HG03039 (cell line): ENCODE data around the gene ZNF212.
"Not testable (repeated sequence)": the region's sequence is repeated elsewhere in the genome, so short reads cannot be mapped to it uniquely, and the experiment has no call there.

Source experiments
- ATAC-seq: cut with Tn5 transposase; IDR thresholded peaks from one replicate; pipeline ENCODE4 v1.9.1; 2021; ENCODE audit warnings: mild to moderate bottlenecking, moderate library complexity; ENCODE audit not compliant: unreplicated experiment

The ZNF212 gene

GRCh38 chr7:149251518-149251917 lies 12.1 kb downstream of the ZNF212 start:
- not testable (repeated sequence) for ATAC-seq

DNA sequence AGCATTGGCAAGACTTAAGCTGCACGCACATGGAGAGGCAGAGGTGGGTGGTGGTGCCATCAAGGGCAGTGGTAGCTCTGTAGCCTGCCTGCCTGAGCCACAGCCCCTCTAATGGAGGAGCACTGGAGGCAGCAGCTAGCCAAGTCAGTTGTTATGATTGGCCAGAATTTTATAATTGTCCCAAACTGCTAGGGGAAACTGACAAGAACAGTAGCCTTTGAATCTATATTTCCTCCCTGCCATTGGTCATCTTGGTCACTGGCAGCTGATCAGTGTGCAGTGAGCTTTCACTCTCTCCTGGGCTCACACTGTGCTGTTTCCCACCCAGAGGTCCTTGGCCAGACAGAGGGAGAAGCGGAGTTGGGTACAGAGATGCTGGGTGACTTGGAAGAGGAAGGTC lies 12.9 kb downstream of the ZNF212 start:
- no peak for ATAC-seq

DNA sequence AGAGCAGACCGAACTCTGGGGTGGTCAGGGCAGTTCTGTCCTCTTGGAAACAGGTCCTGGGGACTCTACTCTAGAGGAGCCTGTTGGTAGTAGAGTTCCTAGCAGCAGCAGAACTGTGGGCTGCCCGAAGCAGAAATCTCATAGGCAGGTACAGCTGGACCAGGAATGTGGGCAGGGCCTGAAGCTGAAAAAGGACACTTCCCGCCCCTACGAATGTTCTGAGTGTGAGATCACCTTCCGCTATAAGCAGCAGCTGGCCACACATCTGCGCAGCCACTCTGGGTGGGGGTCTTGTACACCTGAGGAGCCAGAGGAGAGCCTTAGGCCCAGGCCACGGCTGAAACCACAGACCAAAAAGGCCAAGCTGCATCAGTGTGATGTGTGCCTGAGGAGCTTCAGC lies 14.2 kb downstream of the ZNF212 start:
- no peak for ATAC-seq

- no peak for ATAC-seq
Observed at GRCh38 chr7:149254181-149254858, 14.9 kb downstream of the ZNF212 start.

- ATAC-seq, result no peak
Observed at GRCh38 chr7:149255174-149255573, 15.7 kb downstream of the ZNF212 start.

DNA sequence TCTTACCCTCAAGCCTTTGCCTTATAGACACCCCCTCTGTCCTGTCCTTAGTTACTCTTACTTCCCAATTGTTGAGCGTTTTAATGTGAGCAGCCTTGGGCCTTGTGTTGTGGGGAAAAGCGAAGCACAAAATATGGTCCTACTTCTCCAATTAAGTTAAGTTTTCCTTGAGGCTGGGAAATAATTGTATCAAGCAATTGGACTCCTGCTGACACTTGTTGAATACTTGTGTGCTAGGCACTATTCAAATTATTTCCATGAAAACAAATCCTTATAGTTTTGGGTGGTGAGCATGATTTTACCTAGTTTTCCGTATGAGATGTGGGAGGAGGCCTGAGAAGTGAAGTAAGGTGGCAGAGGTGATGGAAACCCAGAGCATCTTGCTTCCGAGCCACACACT lies 17.1 kb downstream of the ZNF212 start:
- no peak for ATAC-seq

DNA sequence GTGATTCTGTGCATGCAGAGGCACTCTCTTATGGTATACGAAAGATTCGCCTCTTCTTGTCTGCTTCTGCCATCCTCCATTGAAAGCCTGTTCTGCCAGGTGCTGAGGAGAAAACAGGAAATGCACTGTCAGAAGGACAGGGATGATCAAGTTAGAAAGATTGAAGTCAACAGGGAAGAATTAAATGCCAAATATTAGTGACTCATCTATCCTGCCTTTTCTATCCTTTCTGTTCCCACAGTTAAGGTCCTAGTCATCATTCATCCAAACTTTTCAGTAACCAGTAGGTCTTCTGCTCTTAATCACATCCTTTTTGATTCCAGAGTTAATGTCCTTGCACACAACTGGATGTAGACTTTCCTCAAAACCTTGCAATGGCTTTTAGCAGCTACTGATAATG lies 17.7 kb downstream of the ZNF212 start:
- no peak for ATAC-seq

GRCh38 chr7:149261316-149261828 lies 21.9 kb downstream of the ZNF212 start:
- ATAC-seq, result no peak

GRCh38 chr7:149261829-149262617 lies 22.6 kb downstream of the ZNF212 start, which contains the start of gene ZNF783:
Gene ZNF783 (plus strand): TSS chr7:149262196. CDS start chr7:149262334, 138 bp downstream.
- ATAC-seq, result peak; percentile 79

GRCh38 chr7:149266451-149266850 lies 27.0 kb downstream of the ZNF212 start:
- no peak for ATAC-seq

GRCh38 chr7:149267733-149268132 lies 28.3 kb downstream of the ZNF212 start:
- ATAC-seq, result no peak

GRCh38 chr7:149274424-149274823 lies 35.0 kb downstream of the ZNF212 start:
- ATAC-seq, result not testable (repeated sequence)

GRCh38 chr7:149277871-149278270 lies 38.4 kb downstream of the ZNF212 start:
- no peak for ATAC-seq

GRCh38 chr7:149278396-149278795 lies 38.9 kb downstream of the ZNF212 start:
- ATAC-seq, result no peak

DNA sequence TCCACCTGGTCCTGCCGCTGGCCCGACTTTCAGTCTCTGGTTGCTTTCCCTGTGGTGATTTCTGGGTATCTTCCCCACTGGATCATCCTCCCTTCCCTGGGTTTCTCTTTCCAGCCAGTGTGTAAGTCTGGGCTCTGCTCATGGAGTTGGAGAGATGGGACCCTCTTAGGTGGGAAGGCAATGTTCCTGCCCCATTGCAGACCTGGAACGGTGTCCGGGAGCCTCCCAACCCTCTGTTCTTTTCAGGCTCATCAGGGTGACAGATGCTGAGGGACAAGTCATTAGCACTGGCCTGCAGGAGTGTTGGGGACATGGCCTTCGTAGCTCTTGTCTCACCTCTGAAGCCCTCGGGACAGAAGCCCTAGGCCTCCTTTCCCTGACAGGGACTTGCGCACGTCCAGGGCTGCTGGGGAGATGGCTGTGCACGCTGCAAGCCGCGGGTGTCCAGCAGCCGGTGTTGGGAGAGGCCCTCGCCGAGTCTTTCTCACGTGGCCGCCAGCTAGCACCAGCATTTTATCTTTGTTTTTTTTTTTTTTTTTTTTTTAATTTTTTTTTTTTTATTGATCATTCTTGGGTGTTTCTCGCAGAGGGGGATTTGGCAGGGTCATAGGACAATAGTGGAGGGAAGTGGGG lies 39.8 kb downstream of the ZNF212 start:
- no peak for ATAC-seq

- ATAC-seq, result no peak
Observed at GRCh38 chr7:149280151-149280550, 40.7 kb downstream of the ZNF212 start.

- ATAC-seq, result no peak
Observed at GRCh38 chr7:149280661-149281507, 41.4 kb downstream of the ZNF212 start.

DNA sequence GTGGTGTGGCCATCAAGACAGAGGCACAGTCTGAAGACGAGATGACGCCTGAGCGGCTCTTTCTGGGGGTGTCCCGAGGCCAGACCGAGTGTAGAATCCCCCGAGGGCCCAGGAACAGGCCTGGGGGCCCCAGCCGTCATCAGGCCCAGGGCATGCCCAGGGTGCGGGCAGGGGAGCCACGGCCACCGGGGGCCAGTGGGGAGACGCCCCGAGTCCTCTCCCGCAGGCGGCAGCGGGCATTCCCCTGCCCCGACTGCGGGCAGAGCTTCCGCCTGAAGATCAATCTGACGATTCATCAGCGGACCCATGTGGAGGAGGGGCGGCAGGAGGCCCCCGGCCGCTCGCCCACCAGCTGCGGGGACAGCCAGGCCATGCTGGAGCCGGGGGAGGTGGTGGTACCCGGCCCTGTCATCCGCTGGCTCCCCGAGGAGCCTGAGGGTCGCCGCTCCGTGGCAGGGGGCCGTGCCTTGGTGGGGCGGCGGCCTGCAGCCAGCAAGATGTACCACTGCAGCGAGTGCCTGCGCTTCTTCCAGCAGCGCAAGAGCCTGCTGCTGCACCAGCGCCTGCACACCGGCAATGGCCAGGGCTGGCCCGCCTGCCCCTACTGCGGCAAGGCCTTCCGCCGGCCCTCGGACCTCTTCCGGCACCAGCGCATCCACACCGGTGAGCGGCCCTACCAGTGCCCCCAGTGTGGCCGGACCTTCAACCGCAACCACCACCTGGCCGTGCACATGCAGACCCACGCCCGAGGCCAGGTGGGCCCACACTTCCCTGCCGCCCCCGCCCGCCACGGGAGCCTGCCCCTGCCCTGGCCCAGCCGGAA lies 42.3 kb downstream of the ZNF212 start:
- ATAC-seq, result no peak

DNA sequence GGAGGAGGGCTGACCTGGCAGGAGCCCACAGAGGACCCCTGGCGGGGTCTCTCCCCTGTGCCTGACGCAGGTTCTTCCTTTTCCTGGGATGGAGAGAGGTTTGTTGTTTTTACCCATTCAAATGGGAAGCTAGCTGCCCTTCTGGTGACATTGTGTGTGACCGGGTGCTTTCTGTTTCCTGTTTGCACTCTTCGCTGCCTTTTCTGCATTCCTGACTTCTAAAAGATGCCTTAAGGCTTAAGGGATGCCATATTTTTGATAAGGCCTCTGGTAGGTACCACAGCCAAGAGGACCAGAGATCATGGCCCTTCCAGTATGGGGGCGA lies 42.8 kb downstream of the ZNF212 start:
- ATAC-seq, result no peak

DNA sequence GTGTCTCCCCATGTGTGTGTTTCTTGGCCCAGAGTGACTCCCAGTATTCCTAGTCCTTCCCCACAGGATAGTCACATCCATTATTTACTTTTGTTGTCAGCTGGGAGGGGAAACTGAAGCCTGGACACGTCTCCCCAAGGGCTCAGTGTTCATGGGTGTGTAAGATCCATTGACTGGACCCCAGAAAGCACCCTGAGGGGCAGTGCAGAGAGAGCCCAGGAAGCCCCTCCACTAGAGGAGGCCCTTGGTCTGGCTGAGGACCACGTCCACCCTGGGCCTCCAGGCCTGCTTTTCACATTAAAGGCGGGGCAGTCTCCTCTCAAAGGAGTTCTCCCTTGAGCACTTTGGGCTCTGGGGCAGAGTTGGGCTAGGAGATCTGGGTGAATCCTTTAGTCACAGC lies 43.9 kb downstream of the ZNF212 start:
- ATAC-seq, result no peak
